Camera-type eye (tissue), 1 donor: ENCODE measurements around the gene SPRY2. TPM values are rescaled to one million over a fixed set of nuclear protein-coding genes. Genes with fewer than 3 reads are reported as not detected.

ENCODE experiments used
- total RNA-seq: library from RNA; depleted of rRNA; stranded (reverse); fragments of >200 nt; gene quantifications from one replicate; pipeline ENCODE4 v1.2.3, GENCODE V29; 2014

The SPRY2 gene
- total RNA-seq: 64.7 TPM

GRCh38 chr13:80341101-80341755, at the start of gene SPRY2:
Gene SPRY2, minus strand, starts transcription at chr13:80341126. Its CDS starts 3,421 bp downstream, at chr13:80337705.

